Limb (tissue), 2 donors: Measurements from ENCODE around the gene SLC7A5.
"Not testable (repeated sequence)": the region's sequence is repeated elsewhere in the genome, so short reads cannot be mapped to it uniquely, and the experiment has no call there.

ENCODE experiments used
- DNase-seq, 2 donors: peaks; one replicate each; pipeline ENCODE4 v3.0.0-alpha.2; 2016; ENCODE audit errors: extremely low spot score in 2 of 2

Gene SLC7A5

DNA sequence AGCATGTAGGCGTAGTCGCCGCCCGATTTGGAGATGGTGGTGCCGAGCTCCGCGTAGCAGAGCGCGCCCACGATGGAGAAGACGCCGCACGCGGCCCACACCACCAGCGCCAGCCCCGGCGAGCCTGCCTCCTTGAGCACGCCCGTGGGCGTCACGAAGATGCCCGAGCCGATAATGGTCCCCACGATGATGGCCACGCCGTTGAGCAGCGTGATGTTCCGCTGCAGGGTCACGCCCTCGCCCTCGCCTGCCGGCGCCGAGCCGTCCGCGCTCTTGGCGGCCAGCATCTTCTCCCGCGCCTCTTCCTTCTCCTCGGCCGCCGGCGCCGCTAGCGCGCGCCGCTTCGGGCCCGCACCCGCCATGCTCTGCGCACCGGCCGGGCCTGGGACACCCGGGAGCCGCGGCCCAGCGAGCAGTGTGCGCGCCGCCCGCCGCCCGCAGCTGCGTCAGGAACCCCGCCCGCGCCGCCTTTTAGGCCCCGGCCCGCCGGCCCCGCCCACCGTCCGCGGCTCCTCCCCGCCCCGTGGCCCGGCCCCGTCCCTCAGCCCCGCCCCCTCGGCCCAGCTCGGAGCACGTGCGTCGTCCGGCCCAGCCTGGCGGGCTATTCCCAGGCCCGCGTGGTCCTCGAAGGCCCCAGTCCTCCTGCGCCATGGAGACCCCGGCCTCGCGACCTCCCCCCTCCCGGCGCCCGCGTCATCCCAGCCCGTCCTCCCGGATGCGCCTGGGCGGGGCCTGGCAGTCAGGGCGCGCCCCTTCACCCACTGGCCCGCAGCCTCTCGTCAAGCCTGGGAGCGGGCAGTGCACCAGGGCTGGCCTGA is at the start of gene SLC7A5:
Gene SLC7A5 (minus strand): TSS at position 447 of the 818 bp plus-strand sequence. CDS start 85 bp downstream, at position 362.
- peak in 1 of 2 donors; percentile 90 for DNase-seq

DNA sequence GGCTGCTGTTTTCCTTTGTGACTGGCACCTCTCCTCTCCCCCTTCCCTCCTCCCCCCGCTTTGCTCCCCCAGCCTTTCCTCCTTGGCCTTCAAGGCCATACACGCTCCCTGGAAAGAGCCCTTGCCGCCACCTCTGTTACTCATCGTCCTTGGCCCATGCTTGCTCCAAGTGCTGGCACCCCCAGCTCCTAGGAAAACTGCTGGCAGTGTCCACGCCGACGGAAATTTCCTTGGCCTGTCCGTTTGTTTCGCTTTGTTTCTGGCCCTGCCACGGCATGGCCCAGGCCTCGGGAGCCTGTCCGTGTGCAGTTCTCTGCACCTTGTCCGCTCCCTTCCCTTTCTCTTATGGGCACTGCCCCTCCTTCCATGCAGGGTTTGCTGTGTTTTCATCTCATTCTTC is 49.0 kb upstream of the SLC7A5 start:
- no peak for DNase-seq

DNA sequence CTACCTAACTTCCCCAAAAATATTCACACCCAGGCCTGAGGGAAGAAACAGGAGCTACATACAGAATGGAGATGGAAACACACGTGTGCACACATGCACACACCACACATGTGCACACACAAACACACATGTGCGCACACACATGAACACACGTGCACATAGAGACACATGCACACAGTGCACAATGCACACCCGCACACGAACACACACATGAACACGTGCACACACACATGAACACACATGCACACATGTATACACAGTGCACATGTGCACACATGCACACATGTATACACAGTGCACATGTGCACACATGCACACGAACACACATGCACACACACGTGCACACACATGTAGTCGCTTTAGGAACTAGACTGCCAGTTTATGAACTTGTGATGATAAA is 48.2 kb upstream of the SLC7A5 start:
- no peak for DNase-seq

DNA sequence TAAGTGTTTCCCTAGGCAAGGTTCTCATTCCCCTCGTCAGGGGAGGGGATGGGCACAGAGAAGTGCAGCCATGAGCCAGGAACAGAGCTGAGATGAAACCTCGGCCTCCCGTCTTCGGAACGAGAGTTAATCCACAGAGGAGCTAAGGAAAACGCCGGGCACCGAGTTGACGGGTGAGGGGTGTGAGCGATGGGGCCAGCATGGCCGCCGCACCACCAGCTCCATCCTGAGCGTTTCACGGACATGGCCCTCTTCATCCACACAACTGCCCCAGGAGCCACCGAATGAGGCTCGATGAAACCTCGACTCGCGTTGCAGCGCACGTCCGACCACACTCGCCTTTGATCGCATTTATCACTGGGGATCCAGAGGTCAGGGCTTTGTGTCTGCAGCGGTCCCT is 45.5 kb upstream of the SLC7A5 start:
- DNase-seq = no peak

DNA sequence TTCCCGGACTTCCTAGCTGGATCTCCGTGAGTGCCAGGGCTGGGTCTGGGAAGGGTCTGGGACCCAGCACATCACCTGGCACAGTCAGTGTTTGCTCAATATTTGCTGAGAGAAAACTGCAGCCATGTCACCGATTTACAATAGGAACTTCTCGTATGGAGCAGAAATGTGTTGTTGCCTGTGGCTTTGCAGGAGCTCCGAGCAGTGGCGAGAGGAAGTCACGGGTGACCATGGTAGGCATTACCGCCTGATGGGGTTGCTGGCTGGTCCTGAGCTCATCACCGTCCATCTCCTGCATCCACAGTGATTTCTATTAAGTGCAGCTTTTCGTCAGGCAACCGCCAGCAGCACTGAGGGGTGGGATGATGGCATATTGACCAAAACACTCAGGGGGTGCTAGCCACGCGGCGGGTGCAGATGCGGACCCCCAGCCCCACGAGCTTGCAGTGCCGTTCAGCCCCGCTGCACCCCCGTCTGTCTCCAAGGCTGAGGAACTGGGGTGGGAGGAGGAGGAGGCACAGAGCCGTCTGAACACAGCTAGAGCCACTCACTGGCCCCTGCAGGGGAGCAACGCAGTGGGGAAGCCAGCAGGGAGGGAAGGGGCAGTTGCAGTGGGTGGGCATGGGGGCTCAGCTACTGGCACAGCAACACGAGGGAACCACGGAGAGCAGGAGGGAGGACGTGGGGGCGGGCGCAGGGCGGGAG is 44.9 kb upstream of the SLC7A5 start:
- DNase-seq = not testable (repeated sequence)

DNA sequence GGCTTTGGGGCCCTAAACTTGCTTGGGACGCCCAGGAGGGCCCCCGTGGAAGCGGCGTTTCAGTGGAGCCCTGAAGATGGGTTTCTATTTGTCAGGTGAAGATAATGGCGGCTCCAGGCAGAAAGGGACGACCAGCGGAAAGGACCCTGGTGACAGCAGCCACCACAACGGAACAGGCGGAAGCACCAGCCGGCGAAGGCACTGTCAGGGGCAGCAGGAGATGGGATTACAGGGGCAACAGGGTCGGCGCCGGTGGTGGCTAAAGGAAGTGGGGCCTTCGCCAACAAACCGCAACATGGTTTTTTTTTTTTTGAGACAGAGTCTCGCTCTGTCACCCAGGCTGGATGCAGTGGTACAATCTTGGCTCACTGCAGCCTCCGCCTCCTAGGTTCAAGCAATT is 43.4 kb upstream of the SLC7A5 start:
- not testable (repeated sequence) for DNase-seq

DNA sequence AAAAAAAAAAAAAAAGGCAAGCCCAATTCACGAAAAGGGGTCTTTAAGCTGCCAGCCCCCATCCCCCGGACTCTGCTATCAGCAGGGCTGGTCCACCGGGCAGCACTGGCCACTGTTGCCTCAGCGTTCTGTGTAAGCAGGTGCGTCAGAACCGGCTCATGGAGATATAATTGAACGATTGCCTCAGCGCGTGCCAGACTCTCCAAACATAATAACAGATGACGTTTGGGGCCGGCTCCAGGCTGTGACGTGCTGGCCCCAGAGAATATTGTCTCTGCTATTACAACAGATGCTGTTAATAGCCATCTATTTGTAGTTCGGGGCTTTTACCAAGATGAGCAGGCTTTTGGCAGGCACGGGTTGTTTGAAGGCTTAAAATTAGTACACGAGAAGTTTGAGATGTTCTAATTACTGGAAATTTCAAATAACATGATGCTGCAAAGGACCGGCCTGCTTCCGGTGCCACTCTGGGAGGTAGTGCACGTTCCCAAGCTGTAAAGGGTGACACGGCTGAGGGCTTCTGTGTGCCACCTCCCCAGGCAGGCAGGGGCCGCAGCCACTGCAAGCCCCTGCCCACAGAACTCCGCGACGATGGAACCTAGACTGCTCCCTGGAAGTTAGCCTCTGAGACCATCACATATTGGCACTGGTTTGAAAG is 41.9 kb upstream of the SLC7A5 start:
- peak; percentile 37 to 61 for DNase-seq

DNA sequence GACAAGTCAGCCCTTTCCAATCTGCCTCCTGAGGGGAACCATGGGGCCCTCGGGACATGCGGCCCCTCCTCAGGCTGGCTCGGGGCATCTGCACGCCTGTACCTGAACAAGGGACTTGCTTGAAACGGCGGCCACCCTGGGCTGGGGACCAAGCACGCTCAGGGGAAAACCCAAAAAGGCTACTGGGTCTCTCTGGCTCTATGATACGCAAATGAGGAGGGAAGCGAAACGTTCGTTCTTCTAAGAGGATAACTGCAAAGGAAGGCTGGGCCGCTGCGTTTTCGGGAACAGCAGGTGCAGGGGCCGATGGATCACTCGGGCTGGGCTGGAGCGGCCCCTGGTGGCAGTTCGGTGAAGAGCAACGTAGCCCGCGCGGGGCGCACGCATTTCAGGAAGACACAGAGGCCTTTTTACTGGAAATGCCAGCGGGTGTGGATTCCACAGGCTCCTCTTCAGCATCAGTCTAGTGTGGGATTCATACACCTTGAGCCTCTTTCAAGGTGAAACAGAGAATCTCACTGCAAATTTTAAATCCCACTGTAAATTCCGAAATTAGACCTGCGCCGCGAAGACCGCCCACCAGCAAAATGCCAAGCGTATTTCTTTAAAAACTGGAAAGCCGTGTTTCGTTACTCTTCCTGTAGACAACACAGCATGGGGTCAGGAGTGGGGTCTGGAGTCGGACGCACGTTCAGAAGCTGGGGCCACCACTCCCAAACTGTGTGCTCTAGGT is 40.1 kb upstream of the SLC7A5 start:
- peak; percentile 46 to 87 for DNase-seq

DNA sequence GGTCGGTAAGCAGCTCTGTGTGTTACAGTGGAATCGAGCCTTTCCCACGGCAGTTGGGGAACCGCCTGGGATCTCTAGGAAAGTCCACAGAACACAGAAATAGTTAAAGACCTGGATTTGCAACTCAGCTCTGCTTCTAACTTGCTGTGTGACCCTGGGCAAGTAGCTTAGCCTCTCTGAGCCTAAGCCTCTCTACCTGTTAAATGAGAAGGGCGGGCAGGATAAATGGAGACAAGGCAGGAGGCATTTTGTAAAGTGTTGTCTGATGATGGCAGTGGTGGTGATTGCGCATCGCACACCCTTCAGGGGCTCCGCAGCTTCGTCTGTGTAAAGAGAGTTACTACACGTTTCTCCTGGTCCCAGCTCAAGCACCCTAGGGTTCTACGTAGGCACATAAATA is 38.8 kb upstream of the SLC7A5 start:
- DNase-seq = not testable (repeated sequence)

DNA sequence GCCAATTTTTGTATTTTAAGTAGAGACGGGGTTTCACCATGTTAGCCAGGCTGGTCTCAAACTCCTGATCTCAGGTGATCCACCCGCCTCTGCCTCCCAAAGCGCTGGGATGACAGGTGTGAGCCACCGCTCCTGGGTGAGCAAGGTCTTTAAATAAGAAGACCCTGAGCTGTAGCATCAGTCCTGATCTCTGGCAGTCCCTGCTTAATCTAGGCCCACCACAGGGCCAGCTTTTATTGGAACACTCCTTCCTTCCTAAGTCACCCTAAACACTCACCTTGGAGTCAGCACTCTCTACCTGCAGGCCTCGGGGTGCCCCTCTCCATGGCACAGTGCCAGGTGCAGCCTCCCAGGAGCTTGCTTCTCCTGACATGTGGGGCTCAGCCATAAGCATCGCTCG is 36.2 kb upstream of the SLC7A5 start:
- DNase-seq = not testable (repeated sequence)

DNA sequence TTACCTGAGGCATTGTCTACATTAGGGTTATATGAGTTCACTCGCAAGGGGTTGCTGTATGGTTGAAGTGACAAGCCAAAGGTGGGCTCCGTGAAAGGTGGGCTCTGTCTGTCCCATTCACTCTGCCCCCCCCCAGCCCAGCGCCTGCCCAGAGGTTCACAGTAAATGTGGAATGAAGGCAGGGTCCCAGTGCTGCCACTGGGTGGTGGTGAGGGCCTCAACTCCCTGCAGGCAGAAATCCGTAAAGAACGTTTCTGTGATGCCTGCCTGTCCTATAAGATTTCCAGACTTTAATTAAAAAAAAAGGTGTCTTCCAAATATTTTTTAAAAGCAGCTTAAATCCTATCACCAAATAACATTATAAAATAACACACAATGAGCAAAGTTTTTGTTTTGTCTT is 35.7 kb upstream of the SLC7A5 start:
- not testable (repeated sequence) for DNase-seq

DNA sequence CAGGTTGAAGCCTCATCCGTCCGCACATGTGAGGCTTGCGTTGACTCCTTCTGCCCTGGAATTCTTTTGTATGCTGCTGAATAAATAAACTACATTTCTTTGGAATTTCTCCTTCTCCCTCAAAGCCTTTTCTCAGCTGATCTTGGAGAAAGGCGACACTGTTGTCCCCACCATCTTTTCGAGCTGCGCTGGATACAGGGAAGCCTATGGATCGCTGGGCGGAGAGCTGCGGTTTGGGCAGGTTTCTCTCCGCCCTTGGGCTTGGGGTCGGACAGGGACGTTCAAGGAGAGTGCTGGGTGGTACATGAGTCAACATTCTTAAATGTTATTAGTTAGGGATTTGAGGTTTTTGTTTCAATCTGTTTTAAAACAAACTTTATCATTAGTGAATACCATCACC is 31.2 kb upstream of the SLC7A5 start:
- DNase-seq = not testable (repeated sequence)

DNA sequence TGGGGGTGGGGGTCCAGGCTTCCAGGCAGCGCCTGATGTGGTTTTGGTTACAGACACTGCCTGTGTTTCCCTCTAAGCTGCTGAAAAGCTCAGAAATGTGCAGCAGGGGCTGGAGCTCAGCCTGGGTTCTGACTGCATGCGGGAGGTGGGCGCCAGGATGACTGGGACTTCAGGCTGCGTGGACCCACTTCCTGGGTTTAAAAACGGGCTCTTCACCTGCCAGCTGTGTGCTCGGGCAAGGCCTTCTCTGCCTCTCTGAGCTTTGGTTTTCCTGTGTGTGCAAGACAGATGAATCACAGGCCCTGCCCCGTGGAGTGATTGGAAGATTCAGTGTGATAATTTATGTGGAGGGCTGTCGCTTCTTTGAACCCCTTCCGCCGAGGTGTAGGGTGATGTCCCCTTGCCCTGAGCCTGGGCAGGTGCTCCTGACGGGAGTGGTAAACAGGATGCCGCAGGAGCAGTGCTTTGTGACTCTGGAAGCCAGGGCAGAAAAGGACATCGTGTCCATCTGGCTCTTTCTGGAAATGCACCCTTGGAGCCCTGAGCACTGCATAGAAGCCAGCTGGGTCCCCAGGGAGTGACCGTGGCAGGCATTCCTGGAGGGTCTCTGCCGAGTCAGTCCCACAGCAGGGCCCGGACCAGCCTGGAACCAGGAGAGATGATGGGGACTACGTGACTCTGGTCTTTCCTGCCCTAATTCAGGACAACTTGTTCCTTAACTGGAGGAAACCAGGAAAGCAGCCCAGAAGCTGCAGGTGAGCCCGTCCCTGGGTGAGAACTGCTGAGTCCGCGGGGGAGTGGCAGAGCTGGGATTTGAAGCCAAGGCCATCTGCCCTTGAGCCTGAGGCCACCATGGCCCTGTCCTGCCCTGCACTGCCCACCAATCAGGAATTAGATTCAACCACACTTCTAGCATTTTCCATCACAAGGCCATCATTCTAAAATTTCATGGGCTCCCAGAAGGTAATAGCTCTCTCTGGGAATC is 28.5 kb upstream of the SLC7A5 start:
- DNase-seq = no peak

DNA sequence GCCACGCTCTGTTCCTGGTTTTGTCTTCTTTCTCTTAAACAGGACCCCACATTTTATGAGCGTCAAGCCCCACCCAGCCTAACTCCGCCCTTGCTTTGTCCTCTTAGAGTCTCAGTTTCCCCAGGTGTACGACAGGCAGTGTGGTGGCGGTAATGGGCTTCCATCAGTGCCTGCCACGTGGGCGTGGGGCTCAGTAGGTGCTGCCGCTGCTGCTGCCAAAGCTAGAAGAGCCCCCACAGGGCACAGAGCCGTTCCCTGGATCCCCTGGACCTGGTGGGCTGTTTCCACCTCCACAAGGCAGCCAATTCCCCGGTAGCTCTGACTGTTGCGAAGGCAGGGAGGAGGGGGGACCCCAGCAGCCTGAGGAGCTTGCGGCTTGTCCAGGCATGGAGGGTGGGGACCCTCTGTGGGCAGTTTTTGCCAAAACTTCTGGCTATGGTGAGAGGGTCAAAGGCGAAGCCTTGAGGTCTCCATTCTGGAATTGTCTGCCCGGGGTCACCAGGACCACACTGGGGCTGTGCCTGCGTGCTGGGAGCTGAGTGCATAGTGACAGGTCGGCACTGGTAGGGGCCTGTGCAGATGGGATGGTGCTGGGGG is 27.7 kb upstream of the SLC7A5 start:
- DNase-seq = not testable (repeated sequence)

DNA sequence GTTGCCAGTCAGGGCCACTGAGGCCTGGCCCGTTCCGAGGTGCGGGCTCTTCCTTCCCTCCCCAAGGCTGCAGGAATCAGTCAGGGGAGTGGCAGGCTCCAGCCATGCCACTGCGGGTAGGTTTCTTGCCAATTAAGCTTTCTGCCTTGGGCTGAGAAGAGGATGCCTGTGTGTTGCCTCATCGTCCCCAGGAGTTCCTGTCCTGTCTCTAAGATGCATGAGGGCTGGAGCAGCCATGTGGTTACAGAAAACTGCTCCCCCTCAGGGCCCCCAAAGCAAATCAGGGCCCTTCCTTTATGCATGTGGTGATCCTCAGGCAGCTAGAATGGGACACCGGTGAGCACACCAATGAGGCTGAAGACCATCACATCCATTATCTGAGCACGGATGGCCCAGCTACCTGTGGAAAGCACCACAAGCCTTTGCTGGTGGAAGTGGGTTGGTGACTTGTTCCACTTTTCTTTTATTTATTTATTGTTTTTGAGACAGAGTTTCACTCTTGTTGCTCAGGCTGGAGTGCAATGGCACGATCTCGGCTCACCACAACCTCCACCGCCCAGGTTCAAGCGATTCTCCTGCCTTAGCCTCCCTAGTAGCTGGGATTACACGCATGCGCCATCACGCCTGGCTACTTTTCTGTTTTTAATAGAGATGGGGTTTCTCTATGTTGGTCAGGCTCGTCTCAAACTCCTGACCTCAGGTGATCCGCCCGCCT is 27.0 kb upstream of the SLC7A5 start:
- DNase-seq = not testable (repeated sequence)

DNA sequence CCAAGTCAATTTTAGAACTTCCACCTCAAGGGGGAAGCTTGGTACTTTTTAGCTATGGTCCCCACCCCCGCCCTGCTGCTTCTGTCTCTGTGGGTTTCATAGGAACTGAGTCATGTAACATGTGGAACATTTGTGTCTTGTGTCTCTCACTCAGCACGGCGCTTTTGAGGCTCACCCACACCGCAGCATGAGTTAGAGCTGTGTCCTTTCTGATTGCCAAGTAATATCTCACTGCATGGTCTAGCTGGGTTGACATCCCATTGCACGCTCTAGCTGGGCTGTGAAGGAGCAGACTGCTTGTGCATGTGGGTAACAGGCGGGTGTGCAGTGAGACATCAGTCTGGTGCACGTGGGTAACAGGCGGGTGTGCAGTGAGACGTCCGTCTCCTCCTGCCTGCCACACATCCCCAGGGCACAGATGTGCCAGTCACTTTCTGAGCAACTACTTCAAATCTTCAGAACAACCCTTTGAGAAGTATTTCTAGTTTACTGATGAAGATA is 26.4 kb upstream of the SLC7A5 start:
- DNase-seq = no peak

DNA sequence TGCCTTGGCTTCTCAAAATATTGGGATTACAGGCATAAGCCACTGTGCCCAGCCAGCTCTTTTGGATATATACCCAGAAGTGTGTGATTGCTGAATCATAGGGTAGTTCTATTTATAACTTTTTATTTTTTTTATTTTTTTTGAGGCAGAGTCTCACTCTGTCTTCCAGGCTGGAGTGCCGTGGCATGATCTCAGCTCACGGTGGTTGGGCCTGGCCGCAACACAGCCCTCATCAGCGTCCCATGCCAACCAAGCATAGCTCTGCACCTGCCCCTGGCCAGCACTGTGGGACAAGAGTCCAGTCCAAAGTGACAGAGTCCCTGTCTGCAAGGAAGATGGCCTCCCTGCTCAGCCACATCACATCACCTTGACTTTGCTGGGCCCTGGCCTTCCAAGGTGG is 24.7 kb upstream of the SLC7A5 start:
- not testable (repeated sequence) for DNase-seq

DNA sequence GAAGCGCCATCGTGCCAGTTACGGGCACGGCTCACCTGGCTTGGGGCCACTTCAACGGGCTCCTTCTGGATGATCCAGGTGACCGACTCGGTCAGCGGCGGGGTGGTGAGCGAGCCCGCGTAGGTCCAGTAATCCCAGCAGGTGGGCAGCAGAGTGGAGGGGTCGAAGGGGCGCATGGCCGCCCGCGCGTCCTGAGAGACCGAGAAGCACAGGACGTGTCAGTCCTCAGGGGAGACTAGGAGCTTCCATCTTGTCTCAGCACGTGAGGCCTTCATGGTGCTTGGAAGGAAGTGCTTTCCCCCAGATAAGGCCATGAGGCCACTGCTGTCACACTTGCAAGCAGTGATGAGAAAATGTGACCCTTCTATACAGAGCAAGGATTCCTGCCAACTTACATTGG is 22.5 kb upstream of the SLC7A5 start:
- no peak for DNase-seq

DNA sequence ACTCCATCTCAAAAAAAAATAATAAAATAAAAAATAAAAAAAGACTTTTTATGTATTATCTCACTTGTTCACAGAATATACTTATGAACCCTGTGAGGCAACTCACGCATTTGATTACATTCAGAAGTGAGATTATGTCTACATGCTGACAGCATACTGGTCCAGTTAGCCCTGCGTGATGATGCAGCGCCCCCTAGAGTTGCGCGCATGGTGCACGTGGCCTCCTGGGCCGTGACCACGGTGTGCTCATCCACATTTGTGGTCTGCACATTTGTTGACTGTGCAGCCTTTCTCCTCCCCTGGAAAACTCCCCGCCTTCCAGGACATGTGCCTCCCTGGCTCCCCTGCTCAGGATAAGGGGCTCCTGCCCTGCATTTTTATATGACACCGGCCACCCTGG is 20.5 kb upstream of the SLC7A5 start:
- DNase-seq = not testable (repeated sequence)
